Stimulated activated CD4-positive, alpha-beta T cell treated with anti-CD3 and anti-CD28 coated beads, Interleukin-4, amount 100 ng/mL, for 48 hours (primary cell): Measurements from ENCODE around the gene PTCH1.

Experiments used
- DNase-seq, 2 donors: peaks; one replicate each; pipeline ENCODE4 v3.0.0-alpha.2; 2020; ENCODE audit warnings: low read depth in 2 of 2

Gene PTCH1

DNA sequence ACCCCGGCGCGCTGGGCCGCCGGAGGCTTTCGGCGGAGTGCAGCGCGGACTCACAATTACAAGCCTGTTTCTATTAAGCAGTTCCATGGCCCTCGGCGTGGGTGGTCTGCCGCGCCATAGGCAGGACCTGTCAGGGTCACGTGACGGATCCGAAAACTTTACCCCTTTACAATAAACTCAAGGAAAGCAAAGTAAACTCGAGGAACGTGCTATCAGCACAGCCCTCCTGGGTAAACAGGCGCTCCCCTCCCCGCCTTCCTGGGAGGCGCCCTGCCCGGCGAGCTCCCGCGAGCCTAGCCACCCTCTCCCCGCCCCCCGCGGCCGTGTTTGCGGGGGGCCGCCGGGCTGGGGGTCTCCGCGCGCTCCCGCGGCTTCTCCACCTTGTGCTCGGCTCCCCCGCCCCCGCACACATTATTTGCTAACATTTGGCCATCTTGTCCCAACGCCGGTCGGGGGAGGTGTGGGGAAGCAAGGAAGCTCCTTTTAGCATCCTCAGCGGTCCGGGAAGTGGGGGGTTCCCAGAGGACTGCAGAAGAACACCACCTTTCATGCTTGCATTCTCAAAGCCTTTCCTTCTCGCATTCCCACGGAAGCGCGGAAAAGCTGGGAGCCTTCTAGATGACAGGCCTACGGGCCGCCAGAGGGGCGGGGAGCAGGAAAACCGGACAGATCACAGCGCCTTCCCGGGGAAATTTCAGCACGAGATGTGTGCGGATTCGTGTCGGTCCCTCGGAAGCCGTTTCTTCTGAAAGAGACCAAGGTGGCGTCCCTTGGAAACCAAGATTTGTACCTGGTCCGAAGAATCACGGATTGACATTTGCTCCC, at the start of gene PTCH1:
Gene PTCH1 (minus strand): TSS at position 238 of the 825 bp plus-strand sequence.
- DNase-seq, result peak in 1 of 2 donors; percentile 7

DNA sequence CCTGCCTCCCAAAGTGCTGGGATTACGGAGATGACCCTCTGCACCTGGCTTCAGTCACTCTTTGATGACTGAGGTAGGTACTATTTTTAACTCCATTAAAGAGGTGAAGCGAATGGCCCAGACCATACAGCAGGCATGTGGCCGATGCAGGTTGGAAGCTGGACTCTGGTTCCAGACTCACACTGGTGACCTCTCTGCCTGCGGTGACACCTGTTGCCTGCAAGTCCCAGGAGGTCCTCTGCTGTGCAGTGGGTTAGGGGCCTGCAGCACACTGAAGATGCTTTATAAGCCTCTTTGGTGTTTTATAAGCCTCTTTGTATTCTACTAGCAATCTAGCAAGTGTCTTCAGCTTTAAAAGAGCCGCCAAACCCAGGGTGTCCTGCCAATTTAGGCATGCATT, 49.2 kb upstream of the PTCH1 start:
- DNase-seq, result no peak

DNA sequence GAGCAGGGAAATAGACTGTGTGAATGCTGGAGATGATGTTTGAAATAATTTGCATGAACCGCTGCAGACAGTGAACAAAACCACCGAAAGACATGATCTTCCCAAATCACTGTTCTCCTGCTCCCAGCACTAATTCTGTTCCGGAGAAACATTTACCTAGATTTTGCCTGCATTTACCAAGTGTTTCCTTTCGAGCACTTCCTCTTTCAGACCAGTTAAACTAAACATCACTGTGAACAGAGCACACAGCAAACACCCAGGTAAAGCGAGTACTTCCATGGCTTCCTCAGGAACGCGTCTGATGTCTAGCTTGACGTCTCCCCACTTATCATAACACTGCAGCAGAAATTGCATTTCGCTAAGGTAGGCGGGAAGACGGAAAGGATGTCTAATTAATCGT, 45.1 kb upstream of the PTCH1 start:
- no peak for DNase-seq

DNA sequence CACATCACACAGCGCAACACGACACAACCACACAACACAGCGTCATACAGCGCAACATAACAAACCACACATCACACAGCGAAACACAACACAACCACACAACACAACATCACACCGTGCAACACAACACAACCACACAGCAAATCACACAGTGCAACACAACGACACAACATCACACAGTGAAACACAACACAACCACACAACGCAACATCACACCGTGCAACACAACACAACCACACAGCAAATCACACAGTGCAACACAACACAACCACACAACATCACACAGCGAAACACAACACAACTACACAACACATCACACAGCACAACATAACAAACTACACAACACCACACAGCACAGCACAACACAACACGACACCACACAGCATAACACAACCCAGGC, 40.4 kb upstream of the PTCH1 start:
- DNase-seq, result no peak

DNA sequence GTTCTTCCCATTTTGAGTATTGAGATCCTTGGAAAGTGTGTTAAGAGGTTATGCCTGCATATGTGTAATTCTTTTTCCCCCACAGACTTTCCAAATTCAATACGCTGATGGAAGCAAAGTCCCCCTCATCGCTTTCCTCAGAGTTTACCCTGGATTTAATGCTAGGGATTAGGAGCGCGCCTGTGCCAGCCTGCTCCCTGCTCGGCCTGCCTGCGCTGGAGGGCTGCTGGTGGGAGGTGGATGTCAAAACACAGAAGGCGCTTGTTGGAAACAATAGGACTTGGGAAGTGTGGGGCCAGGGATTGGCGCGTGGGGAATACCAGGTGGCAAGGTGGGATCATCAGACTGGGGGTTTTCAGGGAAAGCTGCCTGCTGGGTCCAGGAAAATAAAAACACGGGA, 39.8 kb upstream of the PTCH1 start:
- no peak for DNase-seq

DNA sequence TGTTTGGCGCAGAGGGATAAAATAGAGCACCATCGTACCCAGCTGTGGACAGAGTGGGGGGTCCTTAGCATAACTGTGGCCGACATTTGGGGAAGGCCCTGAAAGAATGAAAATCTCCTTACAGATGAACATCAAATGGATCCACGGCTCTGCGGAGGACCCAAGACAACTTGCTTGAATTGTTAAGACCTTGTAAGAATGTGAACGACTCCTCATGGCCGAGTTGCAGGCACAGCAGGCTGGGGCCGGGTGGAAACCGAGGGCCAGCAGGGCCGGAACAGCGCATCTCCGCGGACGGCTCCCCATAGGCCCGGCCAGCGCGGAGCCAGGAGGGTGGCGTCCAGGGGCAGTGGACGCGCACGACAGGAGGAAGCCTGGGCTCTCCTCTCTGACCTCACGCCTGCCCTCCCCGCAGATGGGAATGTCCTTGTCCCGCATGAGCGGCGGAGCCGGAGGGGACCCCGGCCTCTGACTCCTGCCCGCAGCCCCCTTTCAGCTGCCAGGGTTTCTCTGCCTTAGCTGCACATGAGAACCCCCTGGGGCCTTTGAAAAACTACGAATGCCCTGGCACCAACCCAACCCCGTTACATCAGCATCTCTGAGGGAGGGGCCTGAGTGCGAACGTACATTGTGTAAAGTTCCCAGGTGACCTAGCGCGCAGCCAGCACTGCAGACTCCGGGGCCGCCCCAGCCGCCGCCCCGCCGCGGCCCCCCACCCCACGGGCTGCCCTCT, 36.2 kb upstream of the PTCH1 start:
- DNase-seq, result peak in 1 of 2 donors; percentile 10

DNA sequence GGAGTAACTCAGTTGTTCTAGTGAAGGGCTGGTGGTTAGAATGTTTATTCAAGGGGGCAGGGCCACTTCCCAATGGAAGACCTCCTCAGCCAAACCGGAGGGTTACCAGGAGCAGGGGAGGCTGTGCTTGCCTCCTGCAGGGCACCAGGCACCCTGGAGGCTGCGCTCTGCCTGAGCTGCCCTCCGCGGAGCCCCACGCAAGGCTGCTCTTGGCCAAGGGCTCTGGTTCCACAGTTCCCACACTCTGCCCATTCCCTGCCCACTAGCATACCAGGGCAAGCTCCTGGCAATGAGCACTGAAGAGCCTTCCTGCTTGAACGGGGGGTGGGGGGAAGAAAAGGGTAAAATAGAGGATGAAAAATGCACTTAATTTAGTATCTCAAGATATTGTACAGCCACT, 35.5 kb upstream of the PTCH1 start:
- DNase-seq, result no peak

DNA sequence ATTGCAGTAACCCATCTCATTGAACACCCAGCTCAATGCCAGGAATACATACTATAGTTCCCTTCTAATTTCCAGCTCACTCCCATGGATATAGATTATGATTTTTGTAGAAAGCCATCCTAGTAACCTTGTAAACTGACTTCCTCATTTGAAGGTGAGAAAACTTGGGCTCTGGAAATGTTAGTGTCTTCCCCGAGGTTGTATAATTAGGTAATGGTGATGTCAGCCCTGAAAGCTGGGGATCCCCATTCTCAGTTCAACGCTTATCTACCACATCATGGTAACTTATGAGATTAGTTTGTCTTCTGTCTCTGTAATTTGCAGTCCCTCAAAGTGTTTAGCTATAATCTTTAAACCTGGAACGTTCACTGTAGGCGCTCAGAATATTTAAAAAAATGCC, 34.6 kb upstream of the PTCH1 start:
- no peak for DNase-seq

DNA sequence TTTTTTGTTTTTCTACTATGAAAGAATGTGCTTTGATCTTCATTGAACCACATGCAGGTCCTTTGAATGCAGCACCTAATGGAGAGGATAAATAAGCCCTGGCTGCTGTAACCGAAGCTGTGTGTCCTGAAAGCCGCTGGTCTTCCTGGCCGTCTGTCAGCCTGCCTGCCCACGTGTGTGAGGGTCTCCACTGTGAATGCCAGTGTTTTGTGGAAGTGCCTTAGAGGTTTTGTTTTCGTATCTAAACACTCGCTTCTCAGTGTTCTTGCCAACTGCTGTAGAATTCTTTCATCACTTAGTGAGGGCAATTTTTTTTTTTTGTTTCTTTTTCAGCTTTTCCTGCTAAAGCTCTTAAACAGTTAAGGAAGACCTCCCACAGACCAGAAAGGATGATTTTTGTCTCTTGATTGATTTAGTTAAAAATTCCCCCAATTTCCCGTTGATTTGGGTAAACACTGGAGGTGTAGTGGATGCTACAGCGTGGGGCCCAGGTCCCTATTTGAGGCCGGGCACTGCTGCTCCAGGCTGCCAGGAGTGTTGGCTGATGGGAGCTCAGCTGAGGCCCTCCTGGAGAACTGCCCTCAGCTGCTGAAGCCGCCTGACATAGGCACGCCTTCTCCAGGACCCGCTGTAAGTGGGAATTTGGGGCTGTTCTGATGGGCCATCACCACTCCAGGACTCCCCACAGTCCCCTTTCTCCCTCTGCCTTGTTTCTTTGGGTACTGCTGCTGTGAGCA, 29.2 kb upstream of the PTCH1 start:
- no peak for DNase-seq

DNA sequence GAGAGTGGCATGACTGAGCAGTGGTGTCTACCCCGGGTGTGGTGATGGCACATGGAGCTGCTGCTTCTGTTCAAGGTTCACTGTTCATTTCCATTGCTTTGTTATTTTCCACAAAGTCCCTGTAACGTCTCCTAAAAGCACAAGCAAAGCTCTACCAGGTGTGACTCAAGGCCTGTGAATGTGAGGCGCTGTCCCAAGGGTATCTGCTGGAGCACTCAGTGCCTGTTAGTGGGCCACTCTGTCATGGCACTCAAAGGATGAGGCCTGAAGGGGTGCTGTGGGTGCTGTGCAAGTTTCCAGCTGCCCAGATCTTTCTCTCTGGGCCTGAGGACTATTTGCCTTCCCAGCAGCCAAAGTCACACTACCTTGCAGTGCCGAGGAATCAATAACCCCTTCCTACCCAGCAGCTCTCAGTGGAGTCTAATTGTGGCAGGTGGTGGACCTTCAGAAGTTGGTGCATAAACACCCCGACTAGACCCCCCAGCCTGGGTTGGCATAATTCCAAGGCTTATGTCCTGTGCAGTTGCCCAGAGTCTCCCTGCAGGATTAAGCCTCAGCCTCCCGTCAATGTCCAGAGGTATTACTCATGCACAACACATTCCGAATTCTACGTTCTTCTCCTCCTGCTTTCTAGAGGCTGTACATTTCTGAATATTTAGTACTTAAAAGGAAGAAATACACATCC, 17.4 kb upstream of the PTCH1 start:
- DNase-seq, result no peak

DNA sequence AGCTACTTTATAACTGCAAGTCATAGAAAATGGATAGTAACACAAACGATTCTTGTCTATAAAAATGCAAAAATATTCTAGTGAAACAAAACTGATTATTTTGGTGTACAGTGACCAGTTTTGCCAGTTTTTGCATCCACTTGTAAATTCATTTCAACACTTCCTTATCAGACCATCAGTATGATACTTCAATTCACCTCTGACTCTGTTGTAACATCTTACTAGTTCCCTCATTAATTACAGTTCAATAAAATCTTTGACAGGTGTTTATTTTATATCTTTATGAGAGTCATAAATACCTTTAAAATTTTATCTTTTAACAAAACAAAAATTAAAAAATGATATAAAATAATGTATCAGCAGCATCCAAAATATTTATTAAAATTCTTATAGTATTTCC, 13.1 kb upstream of the PTCH1 start:
- no peak for DNase-seq

DNA sequence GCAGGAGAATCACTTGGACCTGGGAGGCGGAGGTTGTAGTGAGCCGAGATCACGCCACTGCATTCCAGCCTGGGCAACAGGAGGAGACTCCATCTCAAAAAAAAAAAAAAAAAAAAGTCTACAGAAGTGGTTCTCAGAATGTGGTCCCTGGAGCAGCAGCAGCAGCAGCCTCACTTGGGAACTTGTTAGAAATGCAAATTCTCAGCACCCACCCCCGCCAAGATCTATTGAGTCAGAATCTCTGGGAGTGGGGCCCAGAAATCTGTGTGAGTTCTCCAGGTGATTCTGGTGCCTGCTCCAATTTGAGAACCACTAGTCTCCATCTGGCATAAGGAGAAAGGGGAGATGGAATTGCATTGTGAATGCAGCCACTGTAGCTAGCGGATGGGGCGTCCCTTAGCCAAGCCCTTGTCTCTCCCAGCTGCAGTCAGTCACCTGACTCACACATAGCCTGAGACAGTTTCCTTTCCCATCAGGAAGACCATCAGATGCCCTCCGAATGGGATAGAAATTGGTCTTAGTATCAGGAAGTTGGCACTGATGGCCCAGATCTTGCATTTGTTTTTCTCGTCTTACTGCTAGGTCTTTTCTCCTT, 12.2 kb upstream of the PTCH1 start:
- no peak for DNase-seq

DNA sequence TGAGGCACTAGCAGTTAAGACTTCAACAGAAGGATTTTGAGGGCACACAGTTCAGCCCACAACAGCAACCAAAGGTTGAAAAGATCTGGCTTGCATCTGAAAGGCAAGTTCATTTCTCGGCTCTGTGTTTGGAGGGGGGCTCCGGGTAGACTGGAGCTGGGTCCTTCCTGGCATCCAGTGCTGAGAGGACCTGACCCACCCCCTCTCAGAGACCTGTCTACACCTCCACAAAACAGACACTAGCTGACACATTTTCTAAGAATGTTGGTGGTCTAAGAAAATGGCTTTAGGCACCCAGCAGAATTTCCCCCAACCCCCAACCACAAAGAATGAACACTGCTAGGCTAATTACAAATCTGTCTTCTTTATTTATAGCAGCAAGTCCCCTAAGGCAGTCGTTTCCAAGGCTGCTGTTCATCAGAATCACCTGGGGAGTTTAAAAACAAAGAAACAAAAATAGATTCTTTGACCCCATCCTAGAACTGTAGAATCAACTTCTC, 6.2 kb upstream of the PTCH1 start:
- no peak for DNase-seq

DNA sequence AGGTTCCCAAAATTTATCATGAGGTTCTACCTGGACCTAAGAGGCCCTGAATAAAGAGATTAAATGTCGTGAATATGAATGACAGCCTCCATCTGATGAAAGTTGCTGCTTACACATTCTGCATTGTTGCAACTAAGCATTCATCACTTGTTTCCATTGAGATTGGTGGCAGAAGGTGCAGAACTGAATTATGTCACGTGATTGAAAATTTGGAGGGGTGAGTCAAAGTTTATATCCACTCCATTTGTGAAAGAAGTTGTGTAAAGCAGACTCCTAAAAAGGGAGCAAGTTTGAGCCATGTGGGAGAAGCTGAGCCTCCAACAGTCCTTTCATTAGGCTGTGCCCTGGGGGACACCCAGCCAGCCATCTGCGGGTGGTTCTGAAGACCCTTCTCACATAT, 4.9 kb upstream of the PTCH1 start:
- no peak for DNase-seq

DNA sequence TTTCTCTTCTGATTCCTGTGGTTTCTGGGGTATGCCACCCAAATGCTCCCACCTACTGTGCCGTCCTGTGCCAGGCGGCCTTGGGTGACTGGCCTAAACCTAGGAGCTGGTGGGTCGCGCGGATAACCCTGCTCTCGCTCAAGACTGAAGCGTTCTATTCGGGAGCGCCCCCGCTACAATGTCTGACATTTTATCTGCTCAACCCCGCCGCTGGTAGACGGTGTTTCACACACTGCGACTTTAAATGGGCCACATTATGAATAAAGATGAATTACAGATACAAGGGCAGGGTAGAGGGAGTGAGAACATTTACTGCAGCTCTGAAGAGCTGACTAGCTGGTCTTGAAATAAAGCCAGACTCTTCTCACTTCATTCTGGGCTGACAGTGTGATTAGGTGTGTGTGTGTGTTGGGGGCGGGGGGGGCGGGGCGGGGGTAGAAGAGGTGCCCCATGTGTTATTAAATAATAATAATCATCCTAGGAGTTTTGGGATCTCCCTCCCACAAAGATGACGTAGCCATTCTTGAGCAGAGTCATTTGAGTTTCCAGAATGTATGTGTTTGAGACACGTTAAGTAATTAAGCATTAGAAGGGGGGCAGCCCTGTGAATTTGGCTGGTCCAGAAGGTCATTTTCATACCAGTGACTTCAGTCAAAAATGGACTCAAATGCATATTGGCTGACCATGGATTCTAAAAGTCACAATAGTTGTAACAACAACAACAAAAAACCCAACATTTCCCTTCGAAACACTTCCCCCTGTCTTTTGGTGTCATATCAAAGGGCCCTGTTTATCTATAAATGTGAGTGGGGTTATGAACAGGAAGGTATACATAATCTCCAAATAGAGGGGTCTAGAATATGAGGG, 1.0 kb upstream of the PTCH1 start:
- no peak for DNase-seq

DNA sequence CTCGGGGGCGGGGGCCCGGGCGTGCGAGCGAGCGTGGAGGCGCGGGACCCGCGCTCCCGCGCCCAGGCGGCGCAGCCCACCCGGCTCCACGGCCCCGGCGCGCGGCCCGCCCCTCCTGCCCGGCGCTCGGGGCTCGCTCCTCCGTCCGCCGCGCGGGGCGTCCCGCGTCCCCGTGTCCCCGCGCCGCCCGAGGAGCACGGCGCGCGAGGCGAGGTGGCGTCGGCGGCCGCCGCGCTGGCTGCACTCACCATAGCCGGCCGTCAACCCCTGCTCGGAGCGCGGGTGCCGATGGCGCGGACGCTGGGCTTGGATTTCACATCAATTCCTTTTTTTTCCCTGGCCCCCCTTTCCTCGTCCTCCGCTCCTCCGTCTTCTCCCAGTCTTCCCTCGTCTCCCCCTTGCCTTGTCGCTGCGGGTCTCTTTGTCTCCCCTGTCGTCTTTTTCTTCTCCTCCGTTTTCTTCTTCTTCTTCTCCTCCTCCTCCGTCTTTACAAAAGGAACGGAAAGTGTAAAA, 494 bp downstream of the PTCH1 start:
- no peak for DNase-seq

DNA sequence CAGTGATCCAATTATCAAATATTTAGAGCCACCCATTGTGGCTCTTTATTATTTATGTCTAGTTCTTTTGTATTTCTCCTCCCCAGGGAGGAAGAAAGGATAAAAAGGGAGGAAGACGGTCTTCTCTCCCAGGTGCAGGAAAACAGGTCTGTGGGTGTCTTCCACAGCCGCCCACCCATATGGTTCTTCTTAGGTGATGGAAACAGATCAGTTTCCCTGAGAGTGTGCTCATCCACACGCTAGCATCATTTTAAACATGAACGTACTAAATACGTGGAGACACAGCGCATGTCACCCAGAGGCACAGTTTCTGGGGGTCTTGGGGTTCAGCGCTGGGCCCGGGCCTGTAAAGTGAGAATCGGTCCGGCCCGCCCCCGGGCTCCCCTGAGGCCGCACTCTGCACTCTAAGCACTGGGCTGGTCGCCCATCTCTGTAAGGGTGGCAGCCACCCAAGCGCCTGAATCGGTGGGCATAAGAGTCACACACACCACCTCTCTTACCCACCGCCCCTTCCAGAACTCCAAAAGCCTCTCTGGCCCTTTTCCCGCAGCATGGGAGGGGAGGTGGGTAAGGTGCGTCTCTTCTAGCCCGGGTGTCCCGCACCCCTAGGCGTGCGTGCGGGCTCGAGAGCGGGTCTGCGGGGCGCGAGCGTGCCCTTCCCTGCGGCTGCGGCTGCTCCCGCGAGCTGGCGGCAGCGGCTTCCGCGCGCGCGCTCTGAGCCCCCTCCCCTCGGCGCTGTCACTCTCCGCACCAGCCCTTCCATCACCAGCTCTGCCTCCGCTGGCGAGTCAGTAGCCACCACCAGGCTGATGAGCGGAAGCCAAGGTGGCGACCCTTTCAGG, 1.3 kb downstream of the PTCH1 start:
- DNase-seq, result no peak

DNA sequence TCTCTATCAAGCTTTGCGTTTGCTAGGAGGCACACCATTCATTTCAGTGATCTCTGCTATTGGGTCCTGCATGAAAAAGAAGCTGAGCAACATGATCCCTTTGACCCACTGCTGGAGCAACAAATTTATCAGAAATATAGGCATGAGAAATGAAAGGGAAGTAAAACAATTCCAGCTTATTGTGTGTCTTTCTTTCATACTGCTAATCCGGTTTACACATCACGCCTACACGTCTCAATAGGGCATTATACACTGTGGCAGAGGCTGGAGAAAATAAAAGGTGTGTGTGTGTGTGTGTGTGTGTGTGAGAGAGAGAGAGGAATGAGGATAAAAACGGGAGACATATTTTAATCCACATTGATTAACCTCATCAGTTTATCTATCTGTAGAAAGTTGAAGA, 2.4 kb downstream of the PTCH1 start:
- no peak for DNase-seq

DNA sequence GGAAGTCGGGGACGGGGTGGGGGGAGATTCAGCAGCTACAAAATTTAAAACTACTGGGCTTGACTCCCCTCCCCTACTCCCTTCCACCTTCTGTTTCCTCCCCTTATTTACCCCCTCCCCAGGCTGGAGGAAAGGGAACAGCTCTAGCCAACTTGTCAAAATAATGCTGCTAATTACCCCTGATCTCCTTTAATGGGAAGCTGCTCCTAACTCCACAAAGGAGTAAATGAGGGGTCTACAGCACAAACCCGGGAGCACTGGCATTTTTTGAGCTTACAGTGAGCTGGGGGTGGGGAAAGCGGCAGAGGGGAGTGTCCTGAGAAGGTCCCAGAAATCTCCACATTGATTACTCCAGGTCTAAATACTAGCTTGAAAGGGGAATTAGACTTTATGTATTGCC, 3.1 kb downstream of the PTCH1 start:
- no peak for DNase-seq
